Glomerular visceral epithelial cell (primary cell): ENCODE data around the gene BCAS1.

Experiments used
- DNase-seq: peaks from one replicate; pipeline ENCODE4 v3.0.0-alpha.2; 2016; ENCODE audit errors: extremely low spot score

BCAS1 gene

GRCh38 chr20:53926428-53927028 is 143.9 kb downstream of the BCAS1 start:
- peak; percentile 94 for DNase-seq

GRCh38 chr20:53925651-53926401 is 144.6 kb downstream of the BCAS1 start:
- DNase-seq: no peak

GRCh38 chr20:53923566-53924369 is 146.6 kb downstream of the BCAS1 start:
- no peak for DNase-seq

GRCh38 chr20:53922901-53923314 is 147.5 kb downstream of the BCAS1 start:
- no peak for DNase-seq

GRCh38 chr20:53921443-53921973 is 148.9 kb downstream of the BCAS1 start:
- no peak for DNase-seq

- no peak for DNase-seq
Measured at GRCh38 chr20:53920647-53921245, 149.6 kb downstream of the BCAS1 start.

GRCh38 chr20:53919886-53920285 is 150.5 kb downstream of the BCAS1 start:
- no peak for DNase-seq

GRCh38 chr20:53918949-53919361 is 151.4 kb downstream of the BCAS1 start:
- no peak for DNase-seq

- no peak for DNase-seq
Measured at GRCh38 chr20:53918020-53918311, 152.4 kb downstream of the BCAS1 start.

- DNase-seq: peak; percentile 48
Measured at GRCh38 chr20:53917145-53918019, 153.0 kb downstream of the BCAS1 start.

- DNase-seq: no peak
Measured at GRCh38 chr20:53916173-53916512, 154.3 kb downstream of the BCAS1 start.

GRCh38 chr20:53915446-53916172 is 154.8 kb downstream of the BCAS1 start:
- DNase-seq: peak; percentile 98

GRCh38 chr20:53914781-53915445 is 155.5 kb downstream of the BCAS1 start:
- no peak for DNase-seq

- peak; percentile 43 for DNase-seq
Measured at GRCh38 chr20:53914091-53914780, 156.2 kb downstream of the BCAS1 start.

GRCh38 chr20:53911301-53911700 is 159.1 kb downstream of the BCAS1 start:
- DNase-seq: no peak

GRCh38 chr20:53910351-53911002 is 159.9 kb downstream of the BCAS1 start:
- no peak for DNase-seq

GRCh38 chr20:53907968-53908751 is 162.2 kb downstream of the BCAS1 start:
- DNase-seq: no peak

- DNase-seq: no peak
Measured at GRCh38 chr20:53905820-53906191, 164.6 kb downstream of the BCAS1 start.
